GM12872 (cell line): ENCODE measurements around the gene KDR.

ENCODE experiments used
- TF ChIP-seq, protein P1 (sequence below): IDR thresholded peaks from 3 replicates; pipeline ENCODE4 v1.5.1; 2011; ENCODE audit warnings: low read depth, mild to moderate bottlenecking, low read length, moderate library complexity; ENCODE audit not compliant: insufficient read depth

KDR gene

GRCh38 chr4:55079451-55080173 is 45.8 kb downstream of the KDR start:
- TF ChIP-seq, protein P1, sequence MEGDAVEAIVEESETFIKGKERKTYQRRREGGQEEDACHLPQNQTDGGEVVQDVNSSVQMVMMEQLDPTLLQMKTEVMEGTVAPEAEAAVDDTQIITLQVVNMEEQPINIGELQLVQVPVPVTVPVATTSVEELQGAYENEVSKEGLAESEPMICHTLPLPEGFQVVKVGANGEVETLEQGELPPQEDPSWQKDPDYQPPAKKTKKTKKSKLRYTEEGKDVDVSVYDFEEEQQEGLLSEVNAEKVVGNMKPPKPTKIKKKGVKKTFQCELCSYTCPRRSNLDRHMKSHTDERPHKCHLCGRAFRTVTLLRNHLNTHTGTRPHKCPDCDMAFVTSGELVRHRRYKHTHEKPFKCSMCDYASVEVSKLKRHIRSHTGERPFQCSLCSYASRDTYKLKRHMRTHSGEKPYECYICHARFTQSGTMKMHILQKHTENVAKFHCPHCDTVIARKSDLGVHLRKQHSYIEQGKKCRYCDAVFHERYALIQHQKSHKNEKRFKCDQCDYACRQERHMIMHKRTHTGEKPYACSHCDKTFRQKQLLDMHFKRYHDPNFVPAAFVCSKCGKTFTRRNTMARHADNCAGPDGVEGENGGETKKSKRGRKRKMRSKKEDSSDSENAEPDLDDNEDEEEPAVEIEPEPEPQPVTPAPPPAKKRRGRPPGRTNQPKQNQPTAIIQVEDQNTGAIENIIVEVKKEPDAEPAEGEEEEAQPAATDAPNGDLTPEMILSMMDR: no peak

- TF ChIP-seq, protein P1: no peak
These were observed 46.4 kb downstream of the KDR start for GRCh38 chr4:55078987-55079386.

GRCh38 chr4:55077577-55077976 is 47.8 kb downstream of the KDR start:
- TF ChIP-seq, protein P1: no peak

GRCh38 chr4:55075823-55076716 is 49.3 kb downstream of the KDR start:
- TF ChIP-seq, protein P1: no peak

- TF ChIP-seq, protein P1: no peak
These were observed 50.0 kb downstream of the KDR start for GRCh38 chr4:55075376-55075775.

- TF ChIP-seq, protein P1: no peak
These were observed 51.0 kb downstream of the KDR start for GRCh38 chr4:55074386-55074785.

DNA sequence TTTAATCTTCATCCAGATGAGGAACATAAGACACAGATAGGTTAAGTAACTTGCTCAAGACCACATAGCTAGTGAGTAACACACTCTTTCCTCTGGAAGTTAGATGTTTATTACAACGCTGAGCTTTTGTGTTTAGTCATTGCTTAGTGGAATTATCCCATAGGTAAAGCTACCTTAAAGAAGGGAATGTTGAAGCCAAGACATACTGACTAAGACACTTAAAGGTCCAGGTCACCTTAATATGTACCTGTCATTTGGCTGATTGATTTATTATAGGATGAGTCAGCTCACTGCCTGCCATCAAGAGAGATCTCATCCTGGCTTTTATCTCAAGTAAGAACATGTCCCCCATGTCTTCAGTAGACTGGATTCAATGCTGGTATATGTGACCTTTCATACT is 53.4 kb downstream of the KDR start:
- TF ChIP-seq, protein P1: no peak
